OCI-LY3 (cell line): ENCODE measurements around the gene KRT4.

ENCODE experiments used
- H2AFZ ChIP-seq: fragments of 200-600, 300-600 bp; shearing (Covaris generic); 2 replicates; pipeline ENCODE4 v1.6.0; 2014; ENCODE audit warnings: antibody characterized with exemption, low read depth, low read length
- H3K27ac ChIP-seq: fragments of 200-600, 300-600 bp; sonication (generic); 2 replicates; pipeline ENCODE4 v1.5.1; 2014; ENCODE audit warnings: mild to moderate bottlenecking, low read length, moderate library complexity, mixed read lengths
- H3K27me3 ChIP-seq: fragments of 200-600, 300-600 bp; sonication (generic); 2 replicates; pipeline ENCODE4 v1.6.1; 2014; ENCODE audit warnings: low read depth, low read length, mixed read lengths
- H3K36me3 ChIP-seq: fragments of 200-600, 300-600 bp; sonication (generic); replicated peaks from 2 replicates; pipeline ENCODE3; 2014; ENCODE audit warnings: low read depth, low read length, mixed read lengths
- H3K4me1 ChIP-seq: fragments of 300-600, 200-600 bp; sonication (generic); 2 replicates; pipeline ENCODE4 v1.6.1; 2014; ENCODE audit warnings: low read length, mixed read lengths
- H3K4me2 ChIP-seq: fragments of 200-600, 300-600 bp; sonication (generic); 2 replicates; pipeline ENCODE4 v1.6.1; 2014; ENCODE audit warnings: low read length, mixed read lengths
- H3K4me3 ChIP-seq: fragments of 300-600, 200-600 bp; sonication (generic); 2 replicates; pipeline ENCODE4 v1.5.1; 2014; ENCODE audit warnings: antibody characterized with exemption, mild to moderate bottlenecking, low read length, moderate library complexity
- H3K79me2 ChIP-seq: fragments of 300-600, 200-600 bp; shearing (Covaris generic); 2 replicates; pipeline ENCODE4 v1.6.1; 2014; ENCODE audit warnings: mild to moderate bottlenecking, low read length, mixed read lengths
- H3K9ac ChIP-seq: fragments of 300-600, 200-600 bp; shearing (Covaris generic); 2 replicates; pipeline ENCODE4 v1.6.0; 2014; ENCODE audit warnings: mild to moderate bottlenecking, low read length, moderate library complexity
- H3K9me3 ChIP-seq: fragments of 200-600, 300-600 bp; shearing (Covaris generic); 2 replicates; pipeline ENCODE4 v1.6.1; 2014; ENCODE audit warnings: low read length, mixed read lengths; ENCODE audit not compliant: insufficient read depth
- H4K20me1 ChIP-seq: fragments of 200-600, 300-600 bp; sonication (generic); 2 replicates; pipeline ENCODE4 v1.6.1; 2016; ENCODE audit warnings: low read length, mixed read lengths; ENCODE audit not compliant: insufficient read depth
- EZH2phosphoT487 ChIP-seq: fragments of 200-600 bp; shearing (Covaris generic); IDR thresholded peaks from 2 replicates; pipeline ENCODE4 v1.6.1; 2018; ENCODE audit warnings: antibody characterized with exemption, mixed run types, low read depth
- TF ChIP-seq, protein P1 (sequence below): fragments of 200-600, 300-600 bp; sonication (generic); IDR thresholded peaks from 2 replicates; pipeline ENCODE4 v1.5.1; 2014; ENCODE audit warnings: antibody characterized with exemption, low read length, low read depth

KRT4 gene

DNA sequence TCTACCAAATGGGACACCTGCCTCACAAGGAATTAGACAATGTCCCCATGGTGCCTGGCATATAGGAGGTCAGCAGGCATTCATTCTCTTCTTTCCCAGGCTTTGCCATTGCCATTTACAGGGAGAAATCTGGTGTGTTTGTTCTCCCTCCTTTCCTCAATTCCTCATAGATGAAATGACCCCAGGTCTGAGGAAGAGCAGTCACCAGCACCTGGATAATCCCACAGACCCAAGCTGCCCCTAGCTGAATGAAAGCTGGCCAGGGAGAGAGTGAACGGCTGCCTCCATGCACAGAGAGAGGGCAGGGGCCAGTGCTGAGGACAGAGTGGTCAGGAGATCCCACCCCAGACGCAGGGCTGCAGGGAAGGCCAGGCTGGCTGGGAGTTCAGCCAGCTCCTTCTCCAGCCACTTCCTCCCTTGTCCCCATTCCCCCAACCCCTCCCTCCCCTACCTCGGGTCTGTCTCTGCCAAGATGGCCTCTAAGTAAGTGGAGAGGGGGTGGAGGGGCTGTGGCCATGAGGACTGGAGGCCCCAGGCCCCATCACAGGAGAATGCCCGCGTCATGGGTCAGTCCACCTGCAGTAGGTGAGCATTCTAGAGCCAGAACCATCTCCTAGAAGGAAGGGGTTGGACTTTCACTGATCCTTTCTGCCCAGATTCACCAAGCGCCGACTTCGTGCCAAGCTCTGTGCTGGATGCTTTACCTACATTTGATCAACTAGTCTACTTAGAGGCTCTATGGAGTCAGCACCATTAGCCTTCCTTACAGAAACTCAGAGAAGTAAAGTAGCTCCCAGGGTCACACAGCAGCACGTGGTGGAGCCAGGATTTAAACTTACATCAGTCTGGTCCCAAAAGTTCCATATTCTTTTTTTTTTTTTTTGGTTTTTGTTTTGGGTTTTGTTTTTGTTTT, 2.0 kb upstream of the KRT4 start:
- Histone ChIP-seq H3K9ac (no peak overlapping the region), H3K36me3 (no peaks in the 10 kb centered on the region), H3K4me3 (no peak overlapping the region), H3K4me1 (no peaks in the 10 kb centered on the region), H3K9me3 (no peaks in the 10 kb centered on the region), H3K27ac (no peak overlapping the region), H3K79me2 (no peaks in the 10 kb centered on the region), H3K4me2 (no peak overlapping the region), H2AFZ (no peak overlapping the region), H3K27me3 (peaks cover 28% of the 10 kb centered on the region), H4K20me1 (no peaks in the 10 kb centered on the region)
- TF ChIP-seq EZH2phosphoT487: no peak
- TF ChIP-seq, protein P1, sequence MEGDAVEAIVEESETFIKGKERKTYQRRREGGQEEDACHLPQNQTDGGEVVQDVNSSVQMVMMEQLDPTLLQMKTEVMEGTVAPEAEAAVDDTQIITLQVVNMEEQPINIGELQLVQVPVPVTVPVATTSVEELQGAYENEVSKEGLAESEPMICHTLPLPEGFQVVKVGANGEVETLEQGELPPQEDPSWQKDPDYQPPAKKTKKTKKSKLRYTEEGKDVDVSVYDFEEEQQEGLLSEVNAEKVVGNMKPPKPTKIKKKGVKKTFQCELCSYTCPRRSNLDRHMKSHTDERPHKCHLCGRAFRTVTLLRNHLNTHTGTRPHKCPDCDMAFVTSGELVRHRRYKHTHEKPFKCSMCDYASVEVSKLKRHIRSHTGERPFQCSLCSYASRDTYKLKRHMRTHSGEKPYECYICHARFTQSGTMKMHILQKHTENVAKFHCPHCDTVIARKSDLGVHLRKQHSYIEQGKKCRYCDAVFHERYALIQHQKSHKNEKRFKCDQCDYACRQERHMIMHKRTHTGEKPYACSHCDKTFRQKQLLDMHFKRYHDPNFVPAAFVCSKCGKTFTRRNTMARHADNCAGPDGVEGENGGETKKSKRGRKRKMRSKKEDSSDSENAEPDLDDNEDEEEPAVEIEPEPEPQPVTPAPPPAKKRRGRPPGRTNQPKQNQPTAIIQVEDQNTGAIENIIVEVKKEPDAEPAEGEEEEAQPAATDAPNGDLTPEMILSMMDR: no peak

DNA sequence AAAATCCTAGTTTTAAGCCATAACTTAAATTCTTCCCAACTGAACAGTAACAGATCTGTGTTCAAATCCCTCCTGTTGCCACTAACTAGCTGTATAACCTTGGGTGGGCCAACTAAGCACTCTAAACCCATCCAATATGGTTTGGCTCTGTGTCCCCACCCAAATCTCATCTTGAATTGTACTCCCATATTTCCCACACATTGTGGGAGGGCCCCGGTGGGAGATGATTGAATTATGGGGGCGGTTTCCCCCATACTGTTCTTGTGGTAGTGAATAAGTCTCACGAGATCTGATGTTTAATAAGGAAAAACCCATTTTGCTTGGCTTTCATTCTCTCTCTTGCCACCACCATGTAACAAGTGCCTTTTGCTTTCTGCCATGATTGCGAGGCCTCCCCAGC, 1.2 kb upstream of the KRT4 start:
- Histone ChIP-seq H3K27ac (no peak overlapping the region), H3K4me1 (no peaks in the 10 kb centered on the region), H3K4me2 (no peak overlapping the region), H4K20me1 (no peaks in the 10 kb centered on the region), H3K79me2 (no peaks in the 10 kb centered on the region), H3K9ac (no peak overlapping the region), H3K9me3 (no peaks in the 10 kb centered on the region), H3K27me3 (peaks cover 21% of the 10 kb centered on the region), H2AFZ (no peak overlapping the region), H3K36me3 (no peaks in the 10 kb centered on the region), H3K4me3 (no peak overlapping the region)
- TF ChIP-seq EZH2phosphoT487: no peak
- TF ChIP-seq, protein P1: no peak

DNA sequence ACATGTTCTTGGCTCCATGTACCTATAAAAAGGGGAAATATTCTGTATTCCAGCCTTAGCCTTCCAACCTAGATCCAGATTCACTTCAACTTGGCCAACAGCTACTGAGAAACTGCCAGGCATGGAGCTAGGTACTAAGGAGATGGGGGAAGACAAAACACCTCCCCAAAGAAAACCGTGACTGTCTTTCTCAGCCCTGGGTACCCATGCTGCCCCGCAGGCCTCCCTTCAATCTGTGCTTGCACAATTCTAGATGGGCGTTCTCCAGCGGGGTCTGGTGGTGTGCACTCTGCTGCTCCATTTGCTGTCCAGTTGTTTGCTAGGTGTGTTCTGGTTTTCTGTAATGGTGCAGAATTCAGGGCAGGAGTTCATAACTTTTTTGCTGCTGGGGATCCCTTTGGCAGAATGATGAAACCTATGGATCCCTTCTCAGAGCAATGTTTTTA, 817 bp upstream of the KRT4 start:
- Histone ChIP-seq H3K9me3 (no peaks in the 10 kb centered on the region), H4K20me1 (no peaks in the 10 kb centered on the region), H3K4me3 (no peak overlapping the region), H3K9ac (no peak overlapping the region), H3K27me3 (peaks cover 20% of the 10 kb centered on the region), H3K36me3 (no peaks in the 10 kb centered on the region), H3K79me2 (no peaks in the 10 kb centered on the region), H3K4me2 (no peak overlapping the region), H3K4me1 (no peaks in the 10 kb centered on the region), H3K27ac (no peak overlapping the region), H2AFZ (no peak overlapping the region)
- TF ChIP-seq, protein P1: no peak
- no peak for TF ChIP-seq EZH2phosphoT487

DNA sequence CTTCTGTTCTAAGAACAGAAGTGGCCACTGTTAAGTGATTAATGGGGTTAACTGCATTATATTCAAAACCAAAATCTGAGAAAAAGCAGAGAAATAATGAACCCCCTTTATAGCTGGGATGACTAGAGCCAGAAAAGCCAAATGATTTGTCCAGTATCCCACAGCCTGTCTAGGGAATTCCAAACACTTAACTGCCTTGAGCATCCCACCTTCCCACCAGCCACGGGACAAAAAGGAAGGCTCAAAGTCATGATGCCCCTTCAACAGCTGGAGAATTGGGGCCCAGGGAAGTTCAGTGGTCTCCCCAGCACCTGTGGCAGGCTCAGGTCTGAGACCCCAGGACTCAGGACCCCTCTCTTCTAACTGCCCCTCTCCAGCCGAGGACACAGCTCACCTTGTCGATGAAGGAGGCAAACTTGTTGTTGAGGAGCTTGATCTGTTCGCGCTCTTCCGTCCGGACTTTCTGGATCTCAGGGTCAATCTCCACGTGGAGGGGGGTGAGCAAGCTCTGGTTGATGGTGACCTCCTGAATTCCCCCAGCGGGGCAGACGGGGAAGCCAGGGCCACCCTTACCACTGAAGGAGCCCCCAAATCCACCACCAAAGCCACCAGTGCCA, 605 bp downstream of the KRT4 start:
- no peak overlapping the region for H2AFZ ChIP-seq
- no peak overlapping the region for H3K4me2 ChIP-seq
- no peaks in the 10 kb centered on the region for H4K20me1 ChIP-seq
- no peaks in the 10 kb centered on the region for H3K79me2 ChIP-seq
- TF ChIP-seq EZH2phosphoT487: no peak
- TF ChIP-seq, protein P1: no peak
- H3K4me3 ChIP-seq: no peak overlapping the region
- no peak overlapping the region for H3K9ac ChIP-seq
- no peaks in the 10 kb centered on the region for H3K4me1 ChIP-seq
- H3K36me3 ChIP-seq: no peaks in the 10 kb centered on the region
- no peaks in the 10 kb centered on the region for H3K9me3 ChIP-seq
- no peak overlapping the region for H3K27ac ChIP-seq
- H3K27me3 ChIP-seq: peaks cover 20% of the 10 kb centered on the region; the same call in 1 of the 2 replicates
